Esophagus squamous epithelium (tissue), 5 donors: ENCODE measurements around the gene SV2A. TPM values are rescaled to one million over a fixed set of nuclear protein-coding genes. Genes with fewer than 3 reads are reported as not detected.
"Not testable (repeated sequence)": the region's sequence is repeated elsewhere in the genome, so short reads cannot be mapped to it uniquely, and the experiment has no call there.

Experiments used
- DNase-seq: peaks from one replicate; lab custom pipeline; 2025; lab: John Stamatoyannopoulos, UW
- H3K27ac ChIP-seq, 4 donors: fragments of 200-600 bp; sonication (generic); one replicate each; pipeline ENCODE4 v1.5.1; 2016 to 2019; ENCODE audit warnings: mild to moderate bottlenecking in 1 of 4
- H3K27me3 ChIP-seq, 4 donors: fragments of 200-600 bp; sonication (generic); 1 replicate in 3 of 4; 2 replicates in 1 of 4; pipeline versions ENCODE4 v1.5.1 to v1.6.0; 2017 to 2021; ENCODE audit warnings: antibody characterized with exemption in 1 of 4
- H3K36me3 ChIP-seq, 3 donors: fragments of 200-600 bp; sonication (generic); one replicate each; pipeline ENCODE4 v1.5.1; 2016 to 2019
- H3K4me1 ChIP-seq, 3 donors: fragments of 200-600 bp; sonication (generic); one replicate each; pipeline ENCODE4 v1.5.1; 2017 to 2019
- H3K4me3 ChIP-seq, 4 donors: fragments of 200-600 bp; sonication (generic); 1 replicate in 3 of 4; 2 replicates in 1 of 4; pipeline ENCODE4 v1.5.1; 2016 to 2019; ENCODE audit warnings: mild to moderate bottlenecking in 2 of 4, moderate library complexity in 1 of 4
- H3K9me3 ChIP-seq, 3 donors: fragments of 200-600 bp; sonication (generic); one replicate each; pipeline ENCODE4 v1.5.1; 2016 to 2019
- POLR2A ChIP-seq, 4 donors: fragments of 450-650 bp; IDR thresholded peaks; one replicate each; pipeline ENCODE4 v1.6.1; 2017; ENCODE audit warnings: antibody characterized with exemption in 4 of 4, mild to moderate bottlenecking in 4 of 4, moderate library complexity in 3 of 4
- WGBS, 2 donors: methylation state at CpG; one replicate each; pipeline ENCODE4 v1.1.5; 2018; 5-methylcytosine and 5-hydroxymethylcytosine counted together
- intact Hi-C: fragments of 100-400 bp; cut with DNase I; formaldehyde crosslinking; loops from one replicate; pipeline ENCODE4 v1.15.0; 2022
- total RNA-seq, 4 donors: library from RNA; depleted of rRNA; stranded (reverse); fragments of >200 nt; gene quantifications; one replicate each; pipeline ENCODE4 v1.1.0, GENCODE V29; 2016
- TF ChIP-seq, protein P1 (sequence below), 6 experiments: fragments of 450-650 bp in 4 of 6; fragments of 200-600 bp in 2 of 6; sonication (generic) in 2 of 6; IDR thresholded peaks; one replicate each; pipeline ENCODE4 v1.5.1; 2016 to 2019; ENCODE audit warnings: antibody characterized with exemption in 6 of 6, mild to moderate bottlenecking in 4 of 6, moderate library complexity in 4 of 6
- donor health status: DM: yes; HTN: yes; CAD: no.

SV2A gene
- total RNA-seq, 4 donors from 2014 or later: 0.11 to 2.1 (median 1.1) TPM

DNA sequence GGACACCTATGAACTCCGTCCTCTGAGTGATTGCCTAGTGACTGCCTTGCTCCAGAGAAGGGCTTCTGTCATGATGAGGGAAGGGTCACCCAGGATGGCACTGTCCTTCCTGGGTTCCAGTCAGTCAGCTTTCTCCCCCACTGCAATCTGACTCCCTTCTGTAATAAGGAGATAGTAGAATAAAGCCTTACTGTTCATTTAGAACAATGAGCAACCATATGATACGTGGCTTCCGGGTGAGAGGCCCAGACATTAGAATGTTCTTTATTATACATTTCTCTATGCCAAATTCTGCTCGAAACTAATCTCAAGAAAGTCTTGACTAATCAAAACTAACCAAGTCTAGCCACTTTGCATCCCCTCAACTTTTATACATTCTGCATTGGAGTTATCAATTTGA is 27.6 kb upstream of the SV2A start:
- H3K27ac ChIP-seq: no peak overlapping the region
- no peak overlapping the region for H3K4me3 ChIP-seq
- no peaks in the 10 kb centered on the region for H3K27me3 ChIP-seq
- peaks cover 0 to 26% (median 10%) of the 10 kb centered on the region in 3 donors for H3K4me1 ChIP-seq
- WGBS, 2 donors: 86 to 94% methylated on average over 4 of the region's 4 CpGs
- DNase-seq: no peak
- no peaks in the 10 kb centered on the region for H3K9me3 ChIP-seq
- intact Hi-C loops: no loop called here
- peaks cover 0 to 68% (median 29%) of the 10 kb centered on the region in 3 donors for H3K36me3 ChIP-seq
- TF ChIP-seq, protein P1, sequence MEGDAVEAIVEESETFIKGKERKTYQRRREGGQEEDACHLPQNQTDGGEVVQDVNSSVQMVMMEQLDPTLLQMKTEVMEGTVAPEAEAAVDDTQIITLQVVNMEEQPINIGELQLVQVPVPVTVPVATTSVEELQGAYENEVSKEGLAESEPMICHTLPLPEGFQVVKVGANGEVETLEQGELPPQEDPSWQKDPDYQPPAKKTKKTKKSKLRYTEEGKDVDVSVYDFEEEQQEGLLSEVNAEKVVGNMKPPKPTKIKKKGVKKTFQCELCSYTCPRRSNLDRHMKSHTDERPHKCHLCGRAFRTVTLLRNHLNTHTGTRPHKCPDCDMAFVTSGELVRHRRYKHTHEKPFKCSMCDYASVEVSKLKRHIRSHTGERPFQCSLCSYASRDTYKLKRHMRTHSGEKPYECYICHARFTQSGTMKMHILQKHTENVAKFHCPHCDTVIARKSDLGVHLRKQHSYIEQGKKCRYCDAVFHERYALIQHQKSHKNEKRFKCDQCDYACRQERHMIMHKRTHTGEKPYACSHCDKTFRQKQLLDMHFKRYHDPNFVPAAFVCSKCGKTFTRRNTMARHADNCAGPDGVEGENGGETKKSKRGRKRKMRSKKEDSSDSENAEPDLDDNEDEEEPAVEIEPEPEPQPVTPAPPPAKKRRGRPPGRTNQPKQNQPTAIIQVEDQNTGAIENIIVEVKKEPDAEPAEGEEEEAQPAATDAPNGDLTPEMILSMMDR (IDR thresholded peaks at IDR 0.05): no peak
- TF ChIP-seq POLR2A (IDR thresholded peaks at IDR 0.05): no peak

DNA sequence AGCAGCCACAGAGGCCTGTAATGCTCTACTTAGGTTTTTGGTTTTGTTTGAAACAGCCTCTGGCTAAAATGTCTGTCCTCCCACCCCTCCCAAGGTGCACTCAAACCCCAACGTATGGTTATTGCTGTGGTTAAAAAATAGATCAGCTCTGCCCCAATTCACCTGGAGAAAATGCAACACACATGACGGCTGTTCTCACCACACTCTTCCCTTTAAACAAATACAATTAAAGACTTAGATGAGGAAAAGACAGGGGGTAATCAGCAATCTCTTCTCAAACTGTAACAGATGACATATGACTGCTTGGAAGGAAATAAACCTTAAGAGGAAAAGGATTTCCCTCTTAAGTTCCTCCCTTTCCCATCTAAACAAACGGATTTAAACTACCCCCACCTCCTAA is 25.2 kb upstream of the SV2A start:
- TF ChIP-seq POLR2A (IDR thresholded peaks at IDR 0.05): no peak
- TF ChIP-seq, protein P1 (IDR thresholded peaks at IDR 0.05): no peak
- 31 to 36% methylated on average over 3 of the region's 3 CpGs for WGBS, 2 donors

DNA sequence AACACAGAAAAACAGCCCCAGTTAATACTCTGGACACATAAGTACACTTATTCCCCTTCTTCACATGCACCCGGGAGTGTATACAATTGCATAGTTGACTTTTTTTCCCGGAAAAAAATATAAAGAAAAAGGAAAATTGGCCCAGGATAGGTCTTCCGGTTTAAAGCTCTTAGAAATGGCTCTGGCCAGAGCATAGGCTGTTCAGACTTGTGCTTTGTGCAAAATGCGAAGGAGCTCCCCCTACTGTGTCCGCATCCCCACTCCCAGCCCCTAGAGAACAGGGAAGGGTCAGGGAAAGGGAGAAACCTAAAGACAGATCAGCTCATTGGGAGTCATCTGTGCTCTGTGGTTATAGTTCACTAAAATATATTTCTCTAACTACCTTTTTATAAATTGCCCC is 24.6 kb upstream of the SV2A start:
- Histone ChIP-seq H3K36me3 (peaks cover 0 to 38% (median 17%) of the 10 kb centered on the region in 3 donors), H3K27me3 (no peaks in the 10 kb centered on the region), H3K4me1 (peaks cover 0 to 56% (median 30%) of the 10 kb centered on the region in 3 donors), H3K9me3 (no peaks in the 10 kb centered on the region), H3K4me3 (no peak overlapping the region), H3K27ac (peak overlapping the region; percentile 33 to 90 (median 54))
- intact Hi-C loops: no loop called here
- 14 to 28% methylated on average over 5 of the region's 5 CpGs for WGBS, 2 donors
- DNase-seq: no peak
- TF ChIP-seq, protein P1 (IDR thresholded peaks at IDR 0.05): peak in 1 of 6 experiments; percentile 4
- no peak for TF ChIP-seq POLR2A (IDR thresholded peaks at IDR 0.05)

More for the DNA sequence above, 25.2 kb upstream of the SV2A start:
- H3K36me3 ChIP-seq: peaks cover 0 to 45% (median 17%) of the 10 kb centered on the region in 3 donors
- peaks cover 0 to 49% (median 24%) of the 10 kb centered on the region in 3 donors for H3K4me1 ChIP-seq
- intact Hi-C loops: no loop called here
- peak overlapping the region in 3 of 4 donors; percentile 38 to 90 (median 69) for H3K27ac ChIP-seq
- H3K9me3 ChIP-seq: no peaks in the 10 kb centered on the region
- H3K4me3 ChIP-seq: no peak overlapping the region
- no peak for DNase-seq
- H3K27me3 ChIP-seq: no peaks in the 10 kb centered on the region

DNA sequence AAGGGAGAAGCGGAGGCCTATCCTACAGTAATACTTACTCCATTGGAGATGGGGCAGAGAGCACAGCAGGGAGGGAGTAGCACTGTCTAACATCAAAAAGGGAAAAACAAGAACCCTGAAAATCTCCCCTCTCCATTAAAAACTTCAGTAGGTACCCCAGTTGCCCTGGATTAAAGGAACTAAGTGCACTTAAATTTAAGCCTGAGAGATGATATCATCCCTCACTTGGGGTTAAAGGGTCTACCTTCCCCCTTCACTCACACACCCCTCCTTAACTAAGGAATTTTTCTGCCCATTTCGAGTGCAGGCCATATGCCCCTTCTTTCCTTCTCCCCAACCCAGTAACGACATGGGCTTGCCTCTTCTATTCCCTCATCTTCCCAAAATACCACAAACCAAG is 22.8 kb upstream of the SV2A start:
- Histone ChIP-seq H3K36me3 (peaks cover 0 to 20% (median 9%) of the 10 kb centered on the region in 3 donors), H3K4me3 (no peak overlapping the region), H3K27me3 (no peaks in the 10 kb centered on the region), H3K9me3 (no peaks in the 10 kb centered on the region), H3K4me1 (peaks cover 4 to 74% (median 38%) of the 10 kb centered on the region in 3 donors), H3K27ac (peak overlapping the region in 3 of 4 donors; percentile 77 to 90 (median 86))
- TF ChIP-seq, protein P1 (IDR thresholded peaks at IDR 0.05): no peak
- TF ChIP-seq POLR2A (IDR thresholded peaks at IDR 0.05): no peak
- intact Hi-C loops: no loop called here
- 85 to 94% methylated on average over 3 of the region's 3 CpGs for WGBS, 2 donors
- DNase-seq: no peak

DNA sequence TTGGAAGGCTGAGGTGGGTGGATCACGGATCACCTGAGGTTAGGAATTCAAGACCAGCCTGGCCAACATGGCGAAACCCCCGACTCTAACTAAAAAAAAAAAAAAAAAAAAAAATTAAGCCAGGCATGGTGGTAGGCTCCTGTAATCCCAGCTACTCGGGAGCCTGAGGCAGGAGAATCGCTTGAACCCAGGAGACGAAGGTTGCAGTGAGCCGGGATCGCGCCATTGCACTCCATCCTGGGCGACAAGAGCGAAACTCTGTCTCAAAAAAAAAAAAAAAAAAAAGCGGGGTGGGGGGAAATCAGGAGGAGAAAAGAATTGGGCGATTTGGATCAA is 21.0 kb upstream of the SV2A start:
- Histone ChIP-seq H3K4me3 (peak overlapping the region; percentile 16 to 48 (median 38)), H3K27ac (peak overlapping the region; percentile 77 to 90 (median 87)), H3K4me1 (peaks cover 4 to 80% (median 45%) of the 10 kb centered on the region in 3 donors)
- DNase-seq, H3K36me3 ChIP-seq, intact Hi-C loops, H3K9me3 ChIP-seq, H3K27me3 ChIP-seq: not testable (repeated sequence)
- WGBS, 2 donors: 24 to 27% methylated on average over 10 to 13 of the region's 13 CpGs

DNA sequence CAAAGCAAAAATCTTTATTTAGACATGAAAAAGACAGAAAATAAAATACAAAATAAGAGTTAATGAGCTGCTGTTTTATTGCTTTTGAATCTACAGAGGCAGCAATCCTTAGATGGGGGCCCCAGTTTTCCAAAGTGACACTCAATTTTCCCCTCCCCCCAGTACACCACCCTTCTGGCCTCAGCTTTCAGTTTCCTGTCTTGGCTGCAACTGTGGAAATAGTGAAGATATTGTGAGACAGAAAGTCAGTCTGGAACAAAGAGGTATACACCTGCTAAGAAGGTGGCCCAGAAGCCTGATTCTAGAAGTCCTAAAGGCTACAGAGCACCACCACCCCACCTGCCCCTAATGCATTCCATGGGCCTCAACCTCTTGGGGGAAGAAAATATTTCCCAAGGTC is 20.1 kb upstream of the SV2A start:
- peaks cover 0 to 16% (median 0%) of the 10 kb centered on the region in 3 donors for H3K36me3 ChIP-seq
- peak overlapping the region in 1 of 4 donors; percentile 74 for H3K4me3 ChIP-seq
- TF ChIP-seq, protein P1 (IDR thresholded peaks at IDR 0.05): no peak
- TF ChIP-seq POLR2A (IDR thresholded peaks at IDR 0.05): no peak
- H3K27me3 ChIP-seq: no peaks in the 10 kb centered on the region
- no peak for DNase-seq
- no peaks in the 10 kb centered on the region for H3K9me3 ChIP-seq
- peaks cover 4 to 80% (median 43%) of the 10 kb centered on the region in 3 donors for H3K4me1 ChIP-seq
- intact Hi-C loops: no loop called here
- peak overlapping the region; percentile 77 to 90 (median 83) for H3K27ac ChIP-seq
